GM18519 (cell line): ENCODE measurements around the gene SLC1A7.

Experiments used
- ATAC-seq: cut with Tn5 transposase; IDR thresholded peaks from one replicate; pipeline ENCODE4 v1.9.1; 2021; ENCODE audit warnings: mild to moderate bottlenecking, moderate library complexity; ENCODE audit not compliant: unreplicated experiment, low FRiP score

SLC1A7 gene

DNA sequence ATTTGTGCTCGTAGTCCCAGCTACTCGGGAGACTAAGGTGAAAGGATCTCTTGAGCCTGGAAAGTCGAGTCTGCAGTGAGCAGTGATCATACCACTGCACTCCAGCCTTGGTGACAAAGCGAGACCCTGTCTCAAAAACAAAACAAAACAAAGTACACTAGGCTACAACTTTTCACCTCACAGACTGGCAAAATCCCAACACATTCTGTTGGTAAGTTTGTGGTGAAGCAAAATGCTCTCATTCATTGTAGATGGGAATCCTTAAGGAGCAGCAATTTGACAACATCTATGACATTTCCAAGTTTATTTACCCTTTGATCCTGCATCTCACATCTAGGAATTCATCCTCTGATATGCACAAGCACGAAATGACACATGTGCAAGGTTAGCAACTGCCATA lies 20.2 kb upstream of the SLC1A7 start:
- ATAC-seq = no peak

- no peak for ATAC-seq
Observed at GRCh38 chr1:53160924-53161378, 18.5 kb upstream of the SLC1A7 start.

- no peak for ATAC-seq
Observed at GRCh38 chr1:53158900-53159299, 16.5 kb upstream of the SLC1A7 start.

- no peak for ATAC-seq
Observed at GRCh38 chr1:53156783-53157182, 14.3 kb upstream of the SLC1A7 start.

DNA sequence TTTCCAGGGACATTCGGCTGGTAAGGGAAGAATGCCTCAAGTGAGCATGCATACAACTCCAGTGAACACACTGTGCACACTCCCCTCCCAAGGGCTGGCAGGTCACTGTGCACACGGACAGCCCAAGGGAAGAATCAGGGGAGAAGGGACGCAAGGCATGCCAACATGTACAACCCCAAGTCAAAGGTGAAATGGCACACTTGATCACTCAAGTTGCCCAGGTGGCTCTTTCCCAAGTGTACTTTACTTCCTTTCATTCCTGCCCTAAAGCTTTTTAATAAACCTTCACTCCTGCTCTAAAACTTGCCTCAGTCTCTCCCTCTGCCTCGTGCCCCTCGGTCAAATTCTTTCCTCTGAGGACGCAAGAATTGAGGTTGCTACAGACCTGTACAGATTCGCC lies 13.5 kb upstream of the SLC1A7 start:
- no peak for ATAC-seq

GRCh38 chr1:53155534-53155933 lies 13.1 kb upstream of the SLC1A7 start:
- ATAC-seq = no peak

- no peak for ATAC-seq
Observed at GRCh38 chr1:53154859-53155438, 12.5 kb upstream of the SLC1A7 start.

DNA sequence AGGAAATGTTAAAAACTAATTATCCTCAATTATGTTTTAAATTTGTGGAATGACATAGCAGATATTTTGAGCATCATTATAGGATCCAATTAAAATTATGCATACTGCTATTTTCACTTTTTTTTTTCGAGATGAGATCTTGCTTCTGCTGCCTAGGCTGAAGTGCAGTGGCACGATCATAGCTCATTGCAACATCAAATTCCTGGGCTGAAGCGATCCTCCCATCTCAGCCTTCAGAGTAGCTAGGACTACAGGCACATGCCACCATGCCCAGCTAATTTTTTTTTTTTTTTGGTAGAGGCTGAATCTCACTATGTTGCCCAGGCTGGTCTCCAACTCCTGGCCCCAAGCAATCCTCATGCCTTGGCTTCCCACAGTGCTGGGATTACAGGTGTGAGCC lies 11.3 kb upstream of the SLC1A7 start:
- no peak for ATAC-seq

GRCh38 chr1:53148123-53148522 lies 5.7 kb upstream of the SLC1A7 start:
- ATAC-seq = no peak

- no peak for ATAC-seq
Observed at GRCh38 chr1:53147174-53147573, 4.7 kb upstream of the SLC1A7 start.

- ATAC-seq = no peak
Observed at GRCh38 chr1:53145942-53146708, 3.7 kb upstream of the SLC1A7 start.

- no peak for ATAC-seq
Observed at GRCh38 chr1:53145619-53145941, 3.1 kb upstream of the SLC1A7 start.

DNA sequence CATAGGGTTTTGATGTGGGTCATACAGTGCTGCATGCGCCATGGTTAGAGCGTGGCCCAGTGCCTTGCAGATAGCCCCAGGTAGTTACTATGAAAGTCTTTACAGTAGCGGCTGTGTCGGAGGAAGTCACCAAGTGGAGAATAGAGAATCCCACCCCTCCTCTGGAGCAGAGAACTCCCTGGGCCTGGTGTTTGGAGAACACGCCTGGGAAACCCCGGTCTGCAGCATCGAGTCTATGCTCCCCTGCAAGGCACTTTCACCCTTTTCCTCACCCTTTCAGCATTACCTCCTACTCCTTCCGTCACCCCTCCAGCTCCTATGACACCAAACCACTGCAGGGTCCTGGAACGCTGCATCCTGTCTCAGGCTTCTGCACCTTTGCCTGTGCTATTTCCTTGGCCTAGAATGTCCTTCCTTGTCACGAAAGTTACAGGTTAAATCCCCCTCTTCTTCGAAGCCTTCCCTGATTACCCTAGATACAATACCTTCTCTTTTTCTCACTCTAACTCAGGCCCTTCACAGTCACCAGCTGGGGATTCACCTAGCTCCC lies 2.7 kb upstream of the SLC1A7 start:
- no peak for ATAC-seq

- ATAC-seq = no peak
Observed at GRCh38 chr1:53144201-53144600, 1.8 kb upstream of the SLC1A7 start.

- ATAC-seq = no peak
Observed at GRCh38 chr1:53143527-53143926, 1.1 kb upstream of the SLC1A7 start.

GRCh38 chr1:53141487-53142055 lies 867 bp downstream of the SLC1A7 start:
- ATAC-seq = no peak

DNA sequence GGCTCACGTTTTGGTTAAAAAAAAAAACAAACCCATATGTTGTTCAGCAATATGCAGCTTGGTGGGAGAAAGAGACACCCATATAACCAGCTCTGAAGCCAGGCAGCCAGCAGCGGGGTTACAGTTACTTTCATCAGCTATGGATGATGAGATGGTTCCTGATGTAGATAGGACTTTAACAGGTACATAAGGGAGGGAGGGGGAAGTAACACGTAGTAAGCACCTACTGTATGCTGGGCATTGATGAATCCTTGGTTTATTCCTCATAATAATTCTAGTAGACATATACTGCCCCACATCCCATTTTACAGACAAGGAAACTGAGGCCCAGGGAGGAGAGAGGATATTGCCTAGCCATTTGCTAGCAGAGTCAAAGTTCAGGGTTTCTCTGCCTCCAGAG lies 2.0 kb downstream of the SLC1A7 start:
- ATAC-seq = no peak

- no peak for ATAC-seq
Observed at GRCh38 chr1:53139951-53140361, 2.5 kb downstream of the SLC1A7 start.

- no peak for ATAC-seq
Observed at GRCh38 chr1:53138991-53139884, 3.2 kb downstream of the SLC1A7 start.

DNA sequence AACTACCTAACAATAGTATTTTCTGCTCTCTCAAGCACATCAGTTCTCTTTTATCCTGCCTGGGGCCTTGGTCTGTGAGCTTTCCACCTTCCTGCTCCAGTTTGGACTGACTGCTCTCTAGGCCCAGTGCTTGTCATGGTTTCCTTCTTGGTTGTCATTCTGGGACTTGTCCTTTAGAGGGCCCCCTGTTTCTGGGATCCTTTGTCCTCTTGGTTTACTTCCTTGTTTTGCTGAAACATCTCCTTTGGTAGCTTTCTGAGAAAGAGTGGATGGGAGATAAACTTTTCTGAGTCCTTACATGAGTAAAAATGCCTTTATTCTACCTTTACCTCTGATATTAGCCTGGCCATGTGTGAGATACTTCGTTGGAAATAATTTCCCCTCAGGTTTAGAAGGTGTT lies 4.7 kb downstream of the SLC1A7 start:
- no peak for ATAC-seq

GRCh38 chr1:53135735-53136114 lies 6.7 kb downstream of the SLC1A7 start:
- no peak for ATAC-seq
